NCI-H1436 (cell line): ENCODE data around the gene LOC128125822.
"Not testable (repeated sequence)": the region's sequence is repeated elsewhere in the genome, so short reads cannot be mapped to it uniquely, and the experiment has no call there.

Experiments
- DNase-seq: peaks from one replicate; lab custom pipeline; 2025; lab: John Stamatoyannopoulos, UW

LOC128125822 gene

DNA sequence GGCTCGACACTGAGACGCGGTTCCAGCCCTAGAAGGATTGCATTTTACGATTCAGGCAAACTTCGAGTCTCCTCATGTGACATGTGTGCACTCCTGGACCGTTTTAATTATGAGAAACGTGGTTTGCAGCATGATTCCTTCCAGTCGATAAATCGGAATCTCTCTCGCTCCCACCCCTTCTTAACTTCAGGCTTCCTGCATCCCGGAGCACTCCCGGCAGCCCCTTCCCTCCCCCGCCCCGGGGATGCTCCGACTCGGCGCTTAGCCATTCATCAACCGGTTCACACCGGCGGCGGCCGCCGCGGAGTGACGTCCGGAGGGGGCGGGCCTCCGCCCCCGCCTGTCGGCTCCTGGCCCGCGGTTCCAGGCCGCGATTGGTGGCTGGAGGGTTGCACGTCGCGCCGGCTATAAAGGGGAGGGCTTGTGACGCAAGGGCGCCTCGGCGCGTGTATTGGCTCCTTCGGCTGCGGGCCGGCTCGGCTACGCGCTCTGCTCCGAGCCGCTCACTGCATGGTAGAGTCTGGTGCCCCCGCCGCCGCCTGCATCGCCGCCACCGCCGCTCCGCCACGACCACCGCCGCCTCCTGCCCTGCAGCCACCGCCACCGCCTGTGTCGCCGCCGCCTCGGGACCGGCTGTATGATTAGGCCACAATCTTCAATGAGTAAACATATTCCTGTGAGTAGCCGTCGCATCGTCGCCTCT, at the start of gene LOC128125822, which contains the start of gene PTP4A1:
Gene LOC128125822 (plus strand): TSS at position 437 of the 703 bp plus-strand sequence.
Gene PTP4A1 (plus strand): TSS at position 437 of the 703 bp plus-strand sequence. CDS start 4,401 bp downstream, outside the sequence.
- DNase-seq, result peak; percentile 96

DNA sequence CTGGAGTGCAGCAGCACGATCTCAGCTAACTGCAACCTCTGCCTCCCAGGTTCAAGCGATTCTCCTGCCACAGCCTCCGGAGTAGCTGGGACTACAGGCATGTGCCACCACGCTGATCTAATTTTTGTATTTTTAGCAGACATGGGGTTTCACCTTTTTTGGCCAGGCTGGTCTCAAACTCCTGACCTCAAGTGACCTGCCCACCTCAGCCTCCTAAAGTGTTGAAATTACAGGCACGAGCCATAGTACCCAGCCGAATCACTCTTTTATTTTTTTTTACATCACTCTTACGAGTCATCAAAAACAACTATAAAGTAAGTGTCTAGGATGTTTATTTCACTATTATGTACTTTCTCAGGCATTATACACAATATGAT, 49.4 kb upstream of the LOC128125822 start:
- DNase-seq, result not testable (repeated sequence)

DNA sequence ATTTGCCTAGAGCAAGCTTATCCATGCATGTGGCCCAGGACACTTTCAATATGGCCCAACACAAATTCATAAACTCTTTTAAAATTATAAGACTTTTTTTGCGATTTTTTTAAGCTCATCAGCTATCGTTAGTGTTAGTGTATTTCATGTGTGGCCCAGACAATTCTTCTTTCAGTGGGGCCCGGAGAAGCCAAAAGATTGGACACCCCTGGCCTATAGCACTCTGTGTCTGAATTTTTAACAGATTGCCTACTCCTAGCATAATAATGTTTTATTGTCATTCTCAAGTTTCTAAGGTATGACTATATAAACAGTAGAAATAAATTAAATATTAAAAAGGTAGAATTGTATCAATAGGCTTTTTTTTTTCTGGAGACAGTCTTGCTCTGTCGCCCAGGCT, 48.6 kb upstream of the LOC128125822 start:
- DNase-seq, result no peak

GRCh38 chr6:63525186-63525878, 46.9 kb upstream of the LOC128125822 start:
- DNase-seq, result no peak

GRCh38 chr6:63526931-63527330, 45.3 kb upstream of the LOC128125822 start:
- no peak for DNase-seq

DNA sequence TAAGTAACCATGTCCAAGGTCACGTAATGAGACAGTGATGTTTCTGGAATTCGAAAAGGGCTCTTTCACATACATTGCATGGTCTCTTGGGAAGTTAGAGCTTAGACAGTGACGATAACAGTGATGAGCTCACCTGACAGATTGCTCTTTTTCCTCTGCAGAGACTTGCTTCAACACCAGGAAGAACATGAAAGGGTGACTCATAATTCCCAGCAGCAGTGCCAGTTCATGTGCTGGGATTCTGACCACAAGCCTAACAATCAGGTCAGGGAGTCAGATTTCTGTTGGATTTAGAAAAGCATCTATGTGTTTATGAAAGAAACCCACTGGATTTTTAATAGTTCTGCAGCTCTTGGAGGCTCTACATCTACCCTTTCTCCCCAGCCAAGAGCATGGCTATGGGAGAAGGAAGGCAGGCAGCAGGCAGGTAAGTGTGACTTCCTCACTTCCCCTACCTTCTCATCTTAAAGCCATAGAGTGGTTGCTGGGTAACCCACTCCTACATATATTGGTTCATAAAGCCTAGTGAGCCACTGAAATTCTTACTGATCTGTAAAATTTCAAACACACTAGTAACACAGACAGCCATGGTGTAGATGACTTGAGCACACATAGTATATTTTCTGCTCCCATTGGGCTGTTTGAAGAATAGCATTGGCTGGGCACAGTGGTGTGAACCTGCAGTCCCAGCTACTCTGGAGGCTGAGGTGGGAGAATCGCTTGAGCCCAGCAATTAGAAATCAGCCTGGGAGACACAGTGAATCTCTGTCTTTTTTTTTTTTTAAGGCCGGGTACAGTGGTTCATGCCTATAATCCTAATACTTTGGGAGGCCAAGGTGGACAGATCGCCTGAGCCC, 44.4 kb upstream of the LOC128125822 start:
- DNase-seq, result no peak

DNA sequence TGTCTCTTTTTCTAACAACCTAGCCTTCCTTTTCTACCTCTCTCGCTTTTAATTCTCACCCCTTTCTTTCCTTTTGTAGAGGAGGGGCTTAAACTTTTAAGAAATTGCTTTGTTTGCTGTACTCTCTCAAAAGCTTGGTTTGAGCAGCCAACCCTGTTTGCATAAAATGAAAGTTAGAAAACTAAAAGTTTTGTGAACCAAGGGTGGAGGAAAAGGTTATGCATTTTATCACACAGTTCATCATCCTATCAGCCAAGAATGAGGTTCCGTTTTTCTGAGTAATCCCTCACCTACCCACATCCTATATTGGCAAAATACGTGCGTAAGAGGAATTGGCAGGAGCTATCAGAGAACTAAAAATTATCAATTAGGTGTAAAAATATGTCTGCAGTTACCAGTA, 42.8 kb upstream of the LOC128125822 start:
- no peak for DNase-seq

DNA sequence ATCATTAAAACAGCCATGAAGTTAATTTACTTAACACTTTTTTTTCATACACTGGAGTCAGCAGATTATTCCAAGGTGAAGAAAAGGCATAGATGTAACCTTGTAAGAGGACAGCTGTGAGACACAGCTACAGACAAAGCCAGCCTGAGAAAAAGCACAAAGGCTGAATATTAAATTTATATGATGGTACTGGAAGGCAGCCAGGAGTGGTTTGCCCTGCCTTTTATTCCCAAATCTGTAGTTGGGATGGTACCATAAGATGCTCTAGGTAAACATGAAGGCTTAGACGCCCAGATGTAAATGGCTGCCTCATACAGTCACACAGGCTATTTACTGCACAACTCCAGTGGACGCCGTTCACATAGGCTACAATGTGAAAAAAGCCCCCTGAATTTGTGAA, 42.1 kb upstream of the LOC128125822 start:
- no peak for DNase-seq

DNA sequence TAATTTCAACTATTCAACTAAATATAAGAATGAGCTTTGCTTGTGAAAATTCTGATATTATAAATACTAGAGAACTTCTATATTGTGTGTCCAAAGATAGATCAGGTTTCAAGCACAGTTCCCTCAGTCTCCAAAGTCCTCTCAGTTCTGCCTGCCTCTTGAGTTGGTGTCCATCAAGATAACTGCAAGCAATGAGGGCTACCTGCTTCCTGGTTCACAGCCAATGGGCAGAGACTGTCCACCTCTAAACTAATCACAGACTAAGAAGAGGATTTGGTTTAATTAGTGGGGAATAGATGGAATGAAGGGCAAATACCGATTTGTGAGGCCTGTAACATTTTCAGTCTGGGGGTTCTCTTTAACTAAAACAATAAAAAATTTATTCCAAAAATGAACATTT, 41.3 kb upstream of the LOC128125822 start:
- DNase-seq, result no peak

DNA sequence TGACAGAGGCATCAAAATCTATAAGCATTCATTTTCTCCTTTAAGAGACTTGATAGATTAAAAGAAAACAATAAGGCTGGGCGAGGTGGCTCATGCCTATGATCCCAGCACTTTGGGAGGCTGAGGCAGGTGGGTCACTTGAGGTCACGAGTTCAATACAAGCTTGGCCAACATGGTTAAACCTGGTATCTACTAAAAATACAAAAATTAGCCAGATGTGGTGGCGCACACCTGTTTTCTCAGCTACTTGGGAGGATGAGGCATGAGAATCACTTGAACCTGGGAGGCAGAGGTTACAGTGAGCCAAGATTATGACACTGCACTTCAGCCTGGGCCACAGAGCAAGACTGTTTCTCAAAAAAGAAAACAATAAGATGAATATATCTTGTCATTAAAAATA, 39.3 kb upstream of the LOC128125822 start:
- DNase-seq, result no peak

- no peak for DNase-seq
These were observed 38.3 kb upstream of the LOC128125822 start for GRCh38 chr6:63533952-63534351.

- DNase-seq, result no peak
These were observed 34.9 kb upstream of the LOC128125822 start for GRCh38 chr6:63537201-63537958.

DNA sequence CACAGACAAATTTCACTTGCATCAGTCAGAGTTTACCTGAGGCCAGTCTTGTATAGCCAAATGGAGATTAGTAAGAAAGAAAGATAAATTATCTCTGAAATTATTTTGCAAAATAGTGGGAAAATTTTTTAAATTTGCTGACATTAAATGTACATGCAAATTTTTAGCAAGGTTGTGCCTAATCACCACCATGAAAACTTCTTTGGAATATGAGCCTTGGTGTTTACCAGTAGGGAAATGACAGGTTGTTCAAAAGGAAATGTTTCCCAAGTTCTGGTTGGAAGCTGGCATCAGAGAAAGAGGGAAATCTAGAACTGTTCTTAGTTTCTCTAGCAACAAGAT, 34.4 kb upstream of the LOC128125822 start:
- DNase-seq, result no peak

GRCh38 chr6:63538550-63538949, 33.7 kb upstream of the LOC128125822 start:
- no peak for DNase-seq

GRCh38 chr6:63543001-63543400, 29.3 kb upstream of the LOC128125822 start:
- no peak for DNase-seq

DNA sequence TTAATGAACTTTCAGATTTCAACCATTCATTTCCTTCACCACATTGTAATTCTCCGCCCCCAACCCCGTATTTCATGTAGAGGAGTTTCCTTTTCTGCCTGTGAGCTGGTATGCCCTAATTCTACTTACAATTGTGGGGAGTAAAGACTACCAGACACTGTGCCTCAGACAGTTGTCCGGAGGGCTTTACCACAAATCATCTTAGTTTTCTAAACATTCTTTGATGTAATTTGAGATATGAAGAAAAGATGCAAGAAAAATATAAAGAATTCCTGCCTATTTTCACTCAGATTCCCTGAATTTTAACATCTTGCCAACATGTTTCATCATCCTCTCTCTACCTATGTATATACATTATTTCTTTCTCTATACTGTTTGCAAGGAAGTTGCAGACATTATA, 28.3 kb upstream of the LOC128125822 start:
- DNase-seq, result no peak

DNA sequence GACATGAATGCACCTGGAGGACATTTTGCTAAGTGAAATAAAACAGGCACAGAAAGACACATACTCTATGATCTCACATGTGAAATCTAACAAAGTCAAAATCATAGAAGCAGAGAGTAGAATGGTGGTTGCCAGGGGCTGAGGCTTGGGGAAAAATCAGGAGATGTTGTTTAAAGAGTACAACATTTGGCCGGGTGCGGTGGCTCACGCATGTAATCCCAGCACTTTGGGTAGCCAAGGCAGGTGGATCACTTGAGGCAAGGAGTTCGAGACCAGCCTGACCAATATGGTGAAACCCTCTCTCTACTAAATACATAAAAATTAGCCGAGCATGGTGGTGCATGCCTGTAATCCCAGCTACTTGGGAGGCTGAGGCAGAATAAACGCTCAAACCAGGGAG, 26.0 kb upstream of the LOC128125822 start:
- DNase-seq, result no peak

- no peak for DNase-seq
These were observed 25.6 kb upstream of the LOC128125822 start for GRCh38 chr6:63546697-63547096.

DNA sequence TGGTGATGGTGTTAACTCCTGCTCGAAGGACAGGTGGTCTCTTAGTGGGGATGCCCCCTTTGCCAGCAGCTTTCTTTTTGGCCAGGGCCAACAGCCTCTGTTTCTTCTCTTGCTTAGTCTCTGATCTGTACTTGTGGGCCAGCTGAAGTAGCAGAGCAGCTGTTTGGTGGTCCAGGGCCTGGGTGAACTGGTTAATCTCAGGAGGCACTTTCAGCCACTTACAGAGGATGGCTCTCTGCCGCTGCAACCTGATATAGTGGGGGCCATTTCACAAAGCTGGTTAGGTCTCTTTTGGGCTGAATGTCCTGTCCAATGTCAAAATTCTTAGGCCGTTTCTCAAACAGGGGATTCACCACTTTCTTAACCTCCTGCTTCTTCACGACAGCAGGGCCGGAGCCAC, 23.2 kb upstream of the LOC128125822 start:
- no peak for DNase-seq

DNA sequence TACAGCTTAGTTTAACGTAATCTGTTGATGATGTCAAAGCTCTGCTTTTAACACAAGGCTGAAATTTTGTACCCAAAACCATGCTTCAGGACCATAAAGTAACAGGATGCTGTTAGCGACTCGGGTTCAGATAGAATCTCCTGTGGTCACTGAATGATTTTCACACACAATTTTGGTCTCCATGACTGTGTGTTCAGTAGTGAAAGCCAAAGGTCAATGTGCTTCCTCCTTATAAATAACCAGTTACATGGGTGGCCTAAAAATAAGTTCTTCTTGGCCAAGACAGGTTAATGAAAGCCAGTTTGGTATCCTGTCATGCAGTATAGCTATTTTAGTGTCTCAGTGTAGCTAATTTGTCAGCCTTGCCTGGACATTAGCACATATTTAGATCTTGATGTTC, 19.1 kb upstream of the LOC128125822 start:
- no peak for DNase-seq

DNA sequence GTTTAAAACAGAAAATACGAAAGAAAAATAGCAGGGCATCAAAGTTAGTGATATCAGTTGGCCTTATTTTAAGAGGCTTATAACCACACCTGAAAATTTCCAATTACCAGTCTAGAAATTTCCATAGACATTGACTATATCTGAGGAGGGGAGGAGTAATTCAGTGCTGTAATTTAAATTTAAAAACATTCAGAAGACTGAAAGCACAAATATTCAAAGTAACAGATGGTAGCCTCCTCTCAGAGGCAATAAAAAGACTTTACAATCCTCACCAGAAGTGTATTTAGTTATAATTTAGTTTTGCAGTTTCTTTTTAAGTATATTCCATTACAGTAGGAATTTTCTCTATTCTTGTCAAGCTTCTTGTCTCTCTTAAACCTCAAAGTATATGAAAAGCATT, 18.4 kb upstream of the LOC128125822 start:
- DNase-seq, result no peak

GRCh38 chr6:63554782-63555181, 17.5 kb upstream of the LOC128125822 start:
- no peak for DNase-seq
